K562 (cell line): Measurements from ENCODE around the gene PYGO2. TPM values are rescaled to one million over a fixed set of nuclear protein-coding genes. Genes with fewer than 3 reads are reported as not detected.
A peak's percentile ranks its signal among the peaks of the same experiment; 100 is the strongest.

ENCODE experiments used
- CTBP1 ChIP-seq: fragments of 450-650 bp; IDR thresholded peaks from 2 replicates; pipeline ENCODE4 v1.6.1; 2016; ENCODE audit warnings: borderline replicate concordance
- DPF2 ChIP-seq: fragments of 450-650 bp; IDR thresholded peaks from 2 replicates; pipeline ENCODE4 v1.6.1; 2016
- FOS ChIP-seq: IDR thresholded peaks from 3 replicates; pipeline ENCODE4 v1.6.1; 2011; ENCODE audit not compliant: insufficient read length; ENCODE audit errors: extremely low read depth
- KDM5B ChIP-seq: fragments of 200-600 bp; sonication (generic); IDR thresholded peaks from 2 replicates; pipeline ENCODE4 v1.6.1; 2012; ENCODE audit warnings: low read depth, mild to moderate bottlenecking, moderate library complexity, low read length, control low read depth, inconsistent platforms; ENCODE audit not compliant: insufficient replicate concordance
- LCOR ChIP-seq: sonication (generic); formaldehyde crosslinking; IDR thresholded peaks from 2 replicates; pipeline ENCODE4 v1.8.0; 2022; ENCODE audit warnings: mild to moderate bottlenecking, missing genetic modification reagents
- NCOA2 ChIP-seq, 2 experiments: fragments of 450-650 bp; IDR thresholded peaks; 2 replicates each; pipeline ENCODE4 v1.6.1; 2018; ENCODE audit warnings: mild to moderate bottlenecking in 2 of 2, moderate library complexity in 1 of 2; ENCODE audit not compliant: partially characterized antibody in 2 of 2
- NELFE ChIP-seq: IDR thresholded peaks from 2 replicates; pipeline ENCODE4 v1.6.1; 2011; ENCODE audit warnings: mild to moderate bottlenecking; ENCODE audit not compliant: insufficient read depth, insufficient read length
- OTX1 ChIP-seq: fragments of 450-650 bp; formaldehyde crosslinking; IDR thresholded peaks from 2 replicates; pipeline ENCODE4 v1.4.0; 2022; ENCODE audit warnings: mild to moderate bottlenecking
- SMARCE1 ChIP-seq: fragments of 450-650 bp; IDR thresholded peaks from 2 replicates; pipeline ENCODE4 v1.7.1; 2016; ENCODE audit warnings: mild to moderate bottlenecking
- SRSF1 ChIP-seq: fragments of 200-400 bp; formaldehyde crosslinking; IDR thresholded peaks from 2 replicates; pipeline ENCODE4 v1.6.1; 2017; ENCODE audit warnings: mild to moderate bottlenecking, low read depth, low read length, moderate library complexity
- TAF1 ChIP-seq: IDR thresholded peaks from 2 replicates; pipeline ENCODE4 v1.6.1; 2011; ENCODE audit warnings: mild to moderate bottlenecking, low read length, moderate library complexity; ENCODE audit not compliant: insufficient read depth, control insufficient read depth, severe bottlenecking; ENCODE audit errors: extremely low read depth
- ZEB2 ChIP-seq: fragments of 450-650 bp; IDR thresholded peaks from 2 replicates; pipeline ENCODE4 v1.6.1; 2016
- ZKSCAN1 ChIP-seq: fragments of 150-350 bp; IDR thresholded peaks from 2 replicates; pipeline ENCODE4 v1.6.1; 2016; ENCODE audit warnings: low read depth, low read length
- polyA plus RNA-seq, 8 experiments: library from polyadenylated mRNA; depleted of rRNA in 4 of 8; stranded (reverse) in 5 of 8; unstranded in 3 of 8; fragments of >200 nt; fragmentation: Nextera tagmentation in 2 of 8; fragmentation: Illumina TruSeq in 1 of 8; extraction: Ambion mirVana in 2 of 8; extraction: Trizol in 1 of 8; gene quantifications; 2 replicates each; pipeline versions ENCODE4 v1.2.1 to v1.2.3, GENCODE V29; 2011 to 2014; ENCODE audit warnings: inconsistent platforms in 1 of 8, missing spikeins in 1 of 8
- total RNA-seq, 7 experiments: library from RNA; depleted of rRNA in 6 of 7; stranded (reverse); fragments of >200 nt in 6 of 7; fragmentation: Illumina TruSeq in 2 of 7; extraction: Trizol in 2 of 7; gene quantifications; 2 replicates each; pipeline versions ENCODE4 v1.2.1 to v1.2.3, GENCODE V29; 2011 to 2021; ENCODE audit warnings: low replicate concordance in 1 of 7
- TF ChIP-seq, protein P1 (sequence below): fragments of 450-650 bp; IDR thresholded peaks from 2 replicates; pipeline ENCODE4 v1.7.0; 2016; ENCODE audit warnings: borderline replicate concordance
- TF ChIP-seq, protein P2 (sequence below): fragments of 250-450 bp; sonication (Bioruptor Pico); IDR thresholded peaks from 2 replicates; pipeline ENCODE4 v1.5.0; 2021; ENCODE audit warnings: mild to moderate bottlenecking, moderate library complexity

The PYGO2 gene
- total and polyA plus RNA-seq, 9 of the 15 experiments (the other 6 are each of a cell fraction or from before 2014, with no cell fraction given) = 8.3 to 36.2 (median 18.2) TPM

DNA sequence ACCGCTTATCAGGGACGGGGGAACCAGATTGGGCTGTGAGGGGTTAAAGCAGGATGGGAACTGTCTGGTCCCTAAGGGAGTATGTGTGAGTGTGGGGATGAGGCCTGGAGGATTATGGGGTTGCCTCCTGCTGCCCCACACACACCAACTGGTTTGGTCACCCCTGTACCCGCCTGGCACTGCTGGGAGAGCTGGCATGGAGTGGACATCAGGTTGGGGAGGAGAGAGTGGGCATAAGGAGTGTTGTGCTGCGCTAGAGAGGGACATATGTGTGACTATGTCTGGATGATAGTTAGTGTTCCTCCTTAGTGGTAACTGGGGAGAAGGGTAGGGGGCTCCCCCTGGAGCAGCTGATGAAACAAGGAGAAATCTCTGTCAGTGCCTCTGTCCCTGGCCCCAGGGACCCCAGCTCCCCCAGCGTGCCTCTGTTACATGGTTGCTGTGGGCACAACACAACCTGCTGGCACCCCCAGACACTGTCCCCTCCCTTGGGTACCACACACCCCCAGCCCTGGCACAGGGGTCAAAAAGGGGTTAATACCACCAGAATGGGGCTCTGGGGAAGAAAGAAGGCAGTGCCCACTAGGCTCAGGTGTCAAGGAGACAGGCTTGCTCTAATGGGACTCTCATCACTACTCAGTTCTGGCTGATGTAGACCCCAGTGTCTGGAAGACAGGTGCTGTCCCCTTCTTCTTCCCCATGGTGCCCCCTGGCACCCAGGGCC is 42.9 kb upstream of the PYGO2 start (continued):
- TF ChIP-seq FOS (no peak), KDM5B (peak; percentile 7), CTBP1 (peak; percentile 40; the same call in 1 of the 2 replicates), NELFE (no peak), DPF2 (0 out of 2 replicates have a peak, but pooled peaks have one; percentile 50), OTX1 (CRISPR knock-in tag) (0 out of 2 replicates have a peak, but pooled peaks have one; percentile 25), LCOR (peak; percentile 44; the same call in 1 of the 2 replicates), NCOA2 (IDR thresholded peaks at IDR 0.05; ENCODE audit: partially characterized antibody in 2 of 2) (no peak), TAF1 (no peak), SMARCE1 (peak; percentile 54; the same call in 1 of the 2 replicates), ZEB2 (no peak), SRSF1 (no peak), ZKSCAN1 (no peak)
- TF ChIP-seq, protein P1, sequence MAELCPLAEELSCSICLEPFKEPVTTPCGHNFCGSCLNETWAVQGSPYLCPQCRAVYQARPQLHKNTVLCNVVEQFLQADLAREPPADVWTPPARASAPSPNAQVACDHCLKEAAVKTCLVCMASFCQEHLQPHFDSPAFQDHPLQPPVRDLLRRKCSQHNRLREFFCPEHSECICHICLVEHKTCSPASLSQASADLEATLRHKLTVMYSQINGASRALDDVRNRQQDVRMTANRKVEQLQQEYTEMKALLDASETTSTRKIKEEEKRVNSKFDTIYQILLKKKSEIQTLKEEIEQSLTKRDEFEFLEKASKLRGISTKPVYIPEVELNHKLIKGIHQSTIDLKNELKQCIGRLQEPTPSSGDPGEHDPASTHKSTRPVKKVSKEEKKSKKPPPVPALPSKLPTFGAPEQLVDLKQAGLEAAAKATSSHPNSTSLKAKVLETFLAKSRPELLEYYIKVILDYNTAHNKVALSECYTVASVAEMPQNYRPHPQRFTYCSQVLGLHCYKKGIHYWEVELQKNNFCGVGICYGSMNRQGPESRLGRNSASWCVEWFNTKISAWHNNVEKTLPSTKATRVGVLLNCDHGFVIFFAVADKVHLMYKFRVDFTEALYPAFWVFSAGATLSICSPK = no peak
- TF ChIP-seq, protein P2, sequence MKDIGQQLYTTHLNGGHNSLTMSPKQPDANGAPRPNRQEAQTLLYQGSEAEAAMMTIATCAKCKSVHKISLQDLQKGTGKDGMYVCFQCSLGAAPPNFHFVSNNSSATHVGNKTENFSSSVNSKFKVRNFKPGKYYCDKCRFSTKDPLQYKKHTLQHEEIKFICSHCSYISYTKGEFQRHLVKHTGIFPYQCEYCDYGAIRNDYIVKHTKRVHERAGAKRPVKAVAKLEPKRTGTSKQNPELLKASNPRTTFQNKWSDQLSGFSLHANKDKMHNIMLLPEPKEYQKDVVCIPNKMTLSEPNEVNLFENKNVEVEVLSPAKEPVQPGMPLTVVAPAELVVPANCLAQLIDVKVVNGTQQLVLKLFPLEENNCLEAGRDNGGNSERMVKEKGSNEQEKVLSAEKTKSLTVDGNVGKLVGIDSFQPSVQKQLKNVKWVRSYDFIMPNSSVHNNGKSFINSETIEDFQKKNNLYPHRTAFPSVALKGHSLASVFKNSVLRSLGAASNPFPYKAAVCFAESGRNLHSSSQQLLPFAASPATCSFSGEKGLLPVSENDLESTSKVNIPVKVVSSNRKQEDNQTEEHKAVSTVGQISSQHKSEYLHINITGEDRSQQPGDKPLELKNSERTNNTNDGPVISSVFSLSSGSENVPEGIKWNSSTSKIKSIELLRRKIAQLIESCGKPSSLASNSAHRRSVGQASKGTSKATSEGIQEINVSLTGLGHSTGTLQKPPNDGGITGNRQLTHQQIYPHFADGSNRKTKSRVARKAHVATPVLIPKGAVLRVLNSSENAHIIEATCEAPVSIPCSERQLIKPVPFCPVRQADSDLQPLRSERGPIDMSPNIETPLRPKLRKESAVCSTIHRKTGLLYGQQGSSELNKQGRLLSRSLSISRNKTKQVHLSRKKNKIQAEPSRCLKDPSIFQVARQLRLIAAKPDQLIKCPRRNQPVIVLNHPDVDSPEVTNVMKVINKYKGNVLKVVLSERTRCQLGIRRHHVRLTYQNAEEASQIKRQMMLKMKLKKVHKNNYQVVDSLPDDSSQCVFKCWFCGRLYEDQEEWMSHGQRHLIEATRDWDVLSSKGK (CRISPR knock-in tag) = no peak
